ENCODE measurements around the gene TMEM158. TPM values are rescaled to one million over a fixed set of nuclear protein-coding genes. Genes with fewer than 3 reads are reported as not detected.

Gene TMEM158
- total and polyA plus RNA-seq, 11 donors, result 0.31 to 3.3 (median 0.58) TPM

DNA sequence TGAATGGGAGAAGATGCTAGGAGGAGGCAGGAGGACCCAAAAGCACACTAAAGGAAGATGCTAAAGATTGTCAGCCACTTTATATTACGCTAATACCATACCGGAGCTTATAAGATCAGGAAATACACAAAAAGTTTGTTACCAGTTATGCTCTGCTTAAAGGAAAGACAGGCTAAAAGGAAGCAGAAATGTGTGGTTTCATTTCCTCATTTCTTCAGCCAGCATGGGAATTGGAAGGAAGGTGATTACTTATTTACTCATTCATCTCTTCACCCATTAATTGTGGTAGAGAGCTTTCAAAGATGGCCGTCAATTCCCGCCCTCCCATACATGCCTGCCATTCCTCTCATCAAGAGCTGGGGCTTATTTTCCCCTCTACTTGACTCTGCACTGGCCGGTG lies 26.7 kb upstream of the TMEM158 start:
- whole genome bisulfite sequencing, 4 donors, result 88 to 92% (median 90%) methylated on average over 5 of the region's 5 CpGs
- Histone ChIP-seq H3K27ac (no peak overlapping the region), H3K4me3 (no peak overlapping the region), H3K27me3 (no peaks in the 10 kb centered on the region), H3K9me3 (no peaks in the 10 kb centered on the region), H3K36me3 (no peaks in the 10 kb centered on the region), H3K4me1 (no peaks in the 10 kb centered on the region)
- ATAC-seq (no peak), DNase-seq (no peak)
- TF ChIP-seq, protein P1, sequence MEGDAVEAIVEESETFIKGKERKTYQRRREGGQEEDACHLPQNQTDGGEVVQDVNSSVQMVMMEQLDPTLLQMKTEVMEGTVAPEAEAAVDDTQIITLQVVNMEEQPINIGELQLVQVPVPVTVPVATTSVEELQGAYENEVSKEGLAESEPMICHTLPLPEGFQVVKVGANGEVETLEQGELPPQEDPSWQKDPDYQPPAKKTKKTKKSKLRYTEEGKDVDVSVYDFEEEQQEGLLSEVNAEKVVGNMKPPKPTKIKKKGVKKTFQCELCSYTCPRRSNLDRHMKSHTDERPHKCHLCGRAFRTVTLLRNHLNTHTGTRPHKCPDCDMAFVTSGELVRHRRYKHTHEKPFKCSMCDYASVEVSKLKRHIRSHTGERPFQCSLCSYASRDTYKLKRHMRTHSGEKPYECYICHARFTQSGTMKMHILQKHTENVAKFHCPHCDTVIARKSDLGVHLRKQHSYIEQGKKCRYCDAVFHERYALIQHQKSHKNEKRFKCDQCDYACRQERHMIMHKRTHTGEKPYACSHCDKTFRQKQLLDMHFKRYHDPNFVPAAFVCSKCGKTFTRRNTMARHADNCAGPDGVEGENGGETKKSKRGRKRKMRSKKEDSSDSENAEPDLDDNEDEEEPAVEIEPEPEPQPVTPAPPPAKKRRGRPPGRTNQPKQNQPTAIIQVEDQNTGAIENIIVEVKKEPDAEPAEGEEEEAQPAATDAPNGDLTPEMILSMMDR (IDR thresholded peaks at IDR 0.05), result no peak
- no peak for TF ChIP-seq POLR2A (IDR thresholded peaks at IDR 0.05)
- intact Hi-C loops (cut with DNase I), result no loop called here

DNA sequence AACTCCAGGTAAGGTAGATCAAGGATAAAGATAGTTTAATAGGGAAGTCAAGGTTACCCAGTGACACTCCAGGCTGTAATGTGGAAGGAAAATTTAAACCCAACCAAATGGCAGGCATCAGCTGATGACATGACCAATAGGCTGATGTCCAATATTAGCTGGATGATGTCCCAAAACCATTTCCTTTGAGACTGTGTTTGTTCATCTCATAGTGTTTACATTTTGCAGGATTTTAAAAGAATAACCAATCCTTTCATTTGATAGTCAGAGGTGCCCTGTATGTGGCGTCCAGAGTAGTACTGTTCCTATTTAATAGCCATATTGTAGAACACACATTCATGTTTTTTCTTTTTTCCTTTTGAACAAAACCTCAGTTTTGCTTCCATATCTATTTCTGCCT lies 23.3 kb upstream of the TMEM158 start:
- no peak overlapping the region for H3K27ac ChIP-seq
- ATAC-seq (no peak), DNase-seq (no peak)
- TF ChIP-seq POLR2A (IDR thresholded peaks at IDR 0.05), result no peak
- TF ChIP-seq, protein P1 (IDR thresholded peaks at IDR 0.05), result no peak
- H3K4me1 ChIP-seq, result no peaks in the 10 kb centered on the region
- 74 to 76% (median 75%) methylated on average over 1 of the region's 1 CpG for WGBS, 4 donors
- intact Hi-C loops (cut with DNase I), result no loop called here
- H3K4me3 ChIP-seq, result no peak overlapping the region
- H3K27me3 ChIP-seq, result no peaks in the 10 kb centered on the region
- no peaks in the 10 kb centered on the region for H3K36me3 ChIP-seq
- no peaks in the 10 kb centered on the region for H3K9me3 ChIP-seq

DNA sequence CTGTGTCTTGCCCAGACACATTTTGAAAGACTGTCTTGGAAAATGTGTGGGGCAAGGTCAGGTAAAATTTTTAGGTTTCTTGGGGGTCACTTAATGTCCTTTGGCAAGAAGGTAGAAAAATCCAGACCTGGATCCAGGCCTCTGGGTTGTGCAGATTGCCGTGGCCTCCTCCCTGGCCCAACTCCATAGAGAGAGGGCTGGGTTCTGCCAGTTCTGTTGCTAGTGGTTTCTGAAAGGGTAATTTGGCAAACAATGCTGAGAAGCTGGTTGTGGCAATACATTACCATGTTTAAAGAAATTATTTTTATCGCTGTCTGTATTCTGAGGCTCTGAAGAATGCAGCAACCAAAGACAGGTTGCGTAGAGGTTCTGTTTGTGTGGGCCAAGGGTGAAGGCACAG lies 20.2 kb upstream of the TMEM158 start:
- H3K27me3 ChIP-seq, result peaks cover 0 to 6% (median 0%) of the 10 kb centered on the region in 9 donors
- 90 to 98% (median 94%) methylated on average over 3 of the region's 3 CpGs for WGBS, 4 donors
- H3K27ac ChIP-seq, result no peak overlapping the region
- DNase-seq (no peak), ATAC-seq (no peak)
- H3K9me3 ChIP-seq, result no peaks in the 10 kb centered on the region
- H3K4me1 ChIP-seq, result no peaks in the 10 kb centered on the region
- intact Hi-C loops (cut with DNase I), result no loop called here
- no peak overlapping the region for H3K4me3 ChIP-seq
- TF ChIP-seq POLR2A (IDR thresholded peaks at IDR 0.05), result no peak
- TF ChIP-seq, protein P1 (IDR thresholded peaks at IDR 0.05), result no peak
- H3K36me3 ChIP-seq, result no peaks in the 10 kb centered on the region

DNA sequence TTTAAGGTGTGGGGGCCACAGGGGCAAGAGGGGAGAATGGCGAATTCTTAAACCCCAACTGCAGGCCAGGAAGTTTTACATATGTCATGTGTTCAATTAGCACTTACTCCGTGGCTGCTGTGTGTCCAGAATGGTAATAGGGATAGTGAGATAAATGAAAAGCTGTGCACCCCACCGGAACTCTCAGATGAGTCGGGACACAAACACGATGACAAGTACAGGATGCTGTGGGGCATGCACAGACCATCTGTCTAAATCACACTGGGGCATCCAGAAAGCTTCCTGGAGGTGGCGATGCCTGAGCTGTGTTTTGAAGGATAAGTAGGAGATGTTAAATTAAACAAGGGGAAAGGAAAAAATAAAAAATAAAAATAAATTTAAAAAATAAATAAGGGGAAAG lies 18.3 kb upstream of the TMEM158 start:
- Histone ChIP-seq H3K27me3 (peaks cover 0 to 8% (median 0%) of the 10 kb centered on the region in 9 donors), H3K4me3 (no peak overlapping the region), H3K4me1 (no peaks in the 10 kb centered on the region), H3K27ac (no peak overlapping the region), H3K9me3 (no peaks in the 10 kb centered on the region), H3K36me3 (no peaks in the 10 kb centered on the region)
- intact Hi-C loops (cut with DNase I), result no loop called here
- TF ChIP-seq, protein P1 (IDR thresholded peaks at IDR 0.05), result no peak
- no peak for TF ChIP-seq POLR2A (IDR thresholded peaks at IDR 0.05)
- no peak for ATAC-seq
- WGBS, 4 donors, result 60 to 77% (median 70%) methylated on average over 6 of the region's 6 CpGs
- no peak for DNase-seq

Measured in heart left ventricle (tissue), 16 donors.